Effector memory CD8-positive, alpha-beta T cell (primary cell): ENCODE results near the gene PCDH1.
"Not testable (repeated sequence)": the region's sequence is repeated elsewhere in the genome, so short reads cannot be mapped to it uniquely, and the experiment has no call there.

Experiments used
- ATAC-seq: fragments of 150-1000 bp; cut with Tn5 transposase; replicated peaks from 2 replicates; pipeline ENCODE4 v1.10.0; 2021; ENCODE audit warnings: mild to moderate bottlenecking, moderate library complexity
- DNase-seq, 3 experiments: peaks; one replicate each; pipeline ENCODE4 v3.0.0; 2021
- H3K27ac Mint-ChIP-seq, 2 donors: one replicate each; pipeline ENCODE4 v1.8.0; 2022; ENCODE audit warnings: mild to moderate bottlenecking in 2 of 2, mixed read lengths in 2 of 2, moderate library complexity in 2 of 2
- H3K27me3 Mint-ChIP-seq, 2 donors: one replicate each; pipeline ENCODE4 v1.8.0; 2022; ENCODE audit warnings: mixed read lengths in 2 of 2
- H3K36me3 Mint-ChIP-seq: one replicate; pipeline ENCODE4 v1.8.0; 2022; ENCODE audit warnings: mild to moderate bottlenecking, moderate library complexity, mixed read lengths; ENCODE audit not compliant: insufficient read depth
- H3K4me1 Mint-ChIP-seq, 2 donors: one replicate each; pipeline ENCODE4 v1.8.0; 2022; ENCODE audit warnings: low read depth in 2 of 2, mixed read lengths in 2 of 2
- H3K4me3 Mint-ChIP-seq, 2 donors: one replicate each; pipeline ENCODE4 v1.8.0; 2022; ENCODE audit warnings: mild to moderate bottlenecking in 2 of 2, mixed read lengths in 2 of 2, moderate library complexity in 2 of 2
- H3K9me3 Mint-ChIP-seq, 2 donors: one replicate each; pipeline ENCODE4 v1.8.0; 2022; ENCODE audit warnings: mixed read lengths in 2 of 2

PCDH1 gene

DNA sequence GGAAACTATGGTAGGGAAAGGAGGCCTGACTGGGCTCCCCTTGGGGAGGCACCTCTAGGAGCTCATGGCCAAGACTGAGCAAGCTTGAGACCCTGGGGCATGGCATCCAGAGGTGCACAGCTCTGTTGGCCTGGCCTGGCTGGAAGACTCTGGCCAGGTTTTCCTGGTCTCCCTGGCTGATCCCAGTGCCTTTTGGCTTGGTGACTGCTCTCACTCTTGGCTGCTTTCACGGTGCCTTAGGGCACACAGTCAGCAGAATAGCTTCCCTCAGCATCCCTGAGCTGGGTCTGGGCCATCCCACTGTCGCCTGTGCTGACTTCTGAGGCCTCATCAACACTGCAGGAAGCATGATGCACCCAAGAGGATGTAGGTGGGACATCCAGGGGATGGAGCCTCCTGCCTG lies 32.1 kb upstream of the PCDH1 start:
- H3K9me3 Mint-ChIP-seq = no peaks in the 10 kb centered on the region
- no peaks in the 10 kb centered on the region for H3K36me3 Mint-ChIP-seq
- ATAC-seq = no peak
- no peak for DNase-seq
- no peak overlapping the region for H3K4me3 Mint-ChIP-seq
- H3K27ac Mint-ChIP-seq = no peak overlapping the region
- H3K27me3 Mint-ChIP-seq = peaks cover 32% of the 10 kb centered on the region in 2 donors
- no peaks in the 10 kb centered on the region for H3K4me1 Mint-ChIP-seq

DNA sequence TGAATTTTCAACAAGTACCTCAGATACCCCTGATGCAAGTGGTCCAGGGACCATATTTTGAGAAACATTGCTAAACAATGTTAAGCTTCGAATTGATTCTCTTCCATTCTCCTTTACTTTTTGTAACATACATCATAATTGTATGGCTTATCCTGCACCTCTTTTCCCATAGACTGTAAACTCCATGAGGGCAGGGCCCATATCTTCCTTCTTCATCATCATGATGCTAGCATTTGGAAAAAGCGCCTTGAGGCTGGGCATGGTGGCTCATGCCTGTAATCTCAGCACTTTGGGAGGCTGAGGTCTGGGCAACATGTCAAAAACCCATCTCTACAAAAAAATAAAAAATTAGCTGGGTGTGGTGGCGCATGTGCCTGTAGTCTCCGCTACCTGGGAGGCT lies 31.0 kb upstream of the PCDH1 start:
- H3K27ac Mint-ChIP-seq = no peak overlapping the region
- H3K36me3 Mint-ChIP-seq = no peaks in the 10 kb centered on the region
- no peak overlapping the region for H3K4me3 Mint-ChIP-seq
- no peaks in the 10 kb centered on the region for H3K9me3 Mint-ChIP-seq
- no peaks in the 10 kb centered on the region for H3K4me1 Mint-ChIP-seq
- DNase-seq (no peak), ATAC-seq (no peak)
- peaks cover 26 to 32% of the 10 kb centered on the region in 2 donors for H3K27me3 Mint-ChIP-seq

DNA sequence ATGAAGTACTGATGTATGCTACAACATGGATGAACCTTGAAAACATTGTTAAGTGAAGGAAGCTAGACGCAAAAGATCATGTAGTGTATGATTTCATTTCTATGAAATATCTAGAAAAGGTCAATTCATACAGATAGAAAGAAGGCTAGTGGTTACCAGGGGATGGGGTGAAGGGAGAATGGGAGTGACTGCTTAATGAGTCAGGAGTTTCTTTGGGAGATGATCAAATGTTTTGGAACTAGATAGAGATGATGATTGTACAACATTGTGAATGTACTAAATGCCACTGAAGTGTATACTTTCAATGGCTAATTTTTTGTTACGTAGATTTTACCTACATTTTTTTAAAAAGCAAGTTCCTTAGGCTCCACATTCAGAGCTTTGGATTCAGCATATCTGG lies 30.6 kb upstream of the PCDH1 start:
- Mint-ChIP-seq H3K4me3 (no peak overlapping the region), H3K27me3 (peaks cover 28 to 35% of the 10 kb centered on the region in 2 donors), H3K4me1 (no peaks in the 10 kb centered on the region), H3K27ac (no peak overlapping the region), H3K36me3 (no peaks in the 10 kb centered on the region), H3K9me3 (no peaks in the 10 kb centered on the region)
- no peak for ATAC-seq
- DNase-seq = no peak

DNA sequence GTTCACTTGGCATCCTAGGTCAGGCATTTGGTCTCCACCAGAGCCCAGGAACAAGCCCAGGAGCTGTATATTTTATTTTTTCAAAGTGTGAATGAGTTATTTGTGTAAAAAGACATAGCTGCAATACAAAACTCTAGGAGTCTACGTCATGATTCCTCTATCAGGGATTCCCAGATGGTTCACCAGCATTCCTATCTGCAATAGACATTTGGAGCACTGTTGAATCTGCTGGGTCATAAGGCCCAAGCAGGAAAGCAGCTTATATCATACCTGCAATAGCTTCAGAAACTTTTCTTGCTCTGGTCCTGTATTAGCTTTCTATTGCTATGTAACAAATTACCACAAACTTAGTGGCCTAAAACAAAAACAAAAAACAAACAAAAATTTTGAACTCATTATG lies 28.8 kb upstream of the PCDH1 start:
- no peaks in the 10 kb centered on the region for H3K9me3 Mint-ChIP-seq
- H3K36me3 Mint-ChIP-seq = no peaks in the 10 kb centered on the region
- ATAC-seq = no peak
- H3K27me3 Mint-ChIP-seq = peaks cover 25% of the 10 kb centered on the region in 2 donors
- H3K4me1 Mint-ChIP-seq = no peaks in the 10 kb centered on the region
- no peak overlapping the region for H3K27ac Mint-ChIP-seq
- no peak overlapping the region for H3K4me3 Mint-ChIP-seq
- no peak for DNase-seq

DNA sequence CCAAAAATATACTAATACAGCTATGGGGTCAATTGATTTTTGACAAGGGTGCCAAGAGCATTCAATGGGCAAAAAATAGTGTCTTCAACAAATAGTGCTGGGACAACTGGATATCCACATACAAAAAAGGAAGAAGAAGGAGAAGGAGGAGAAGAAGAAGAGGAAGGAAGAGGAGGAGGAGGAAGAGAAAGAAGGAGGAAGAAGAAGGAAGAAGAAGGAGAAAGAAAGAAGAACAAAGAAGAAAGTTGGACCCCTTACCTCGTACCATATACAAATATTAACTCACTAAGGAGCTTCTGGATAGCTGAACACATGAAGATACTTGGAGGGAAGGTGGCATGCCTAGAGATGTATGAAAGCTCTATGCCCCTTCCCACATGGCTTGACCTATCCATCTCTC lies 28.3 kb upstream of the PCDH1 start:
- DNase-seq = no peak
- H3K27me3 Mint-ChIP-seq = peaks cover 26 to 30% of the 10 kb centered on the region in 2 donors
- no peaks in the 10 kb centered on the region for H3K4me1 Mint-ChIP-seq
- no peak overlapping the region for H3K27ac Mint-ChIP-seq
- H3K9me3 Mint-ChIP-seq = no peaks in the 10 kb centered on the region
- H3K36me3 Mint-ChIP-seq = no peaks in the 10 kb centered on the region
- no peak overlapping the region for H3K4me3 Mint-ChIP-seq
- no peak for ATAC-seq

DNA sequence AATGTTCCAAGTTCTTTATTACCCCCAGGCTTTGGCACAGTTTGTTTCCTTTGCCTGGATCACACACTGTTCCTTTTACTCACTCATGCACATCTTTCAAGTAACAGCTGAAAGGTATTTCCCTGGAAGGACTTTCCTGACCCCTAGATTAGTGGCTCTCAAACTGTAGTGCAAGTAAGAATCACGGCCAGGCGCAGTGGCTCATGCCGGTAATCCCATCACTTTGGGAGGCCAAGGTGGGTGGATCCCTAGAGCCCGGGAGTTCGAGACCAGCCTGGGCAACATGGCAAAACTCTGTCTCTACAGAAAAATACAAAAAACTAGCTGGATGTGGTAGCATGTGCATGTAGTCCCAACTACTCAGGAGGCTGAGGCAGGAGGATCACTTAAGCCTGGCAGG lies 26.3 kb upstream of the PCDH1 start:
- DNase-seq (no peak), ATAC-seq (no peak)
- peaks cover 34% of the 10 kb centered on the region in 2 donors for H3K27me3 Mint-ChIP-seq
- H3K4me3 Mint-ChIP-seq = no peak overlapping the region
- H3K9me3 Mint-ChIP-seq = no peaks in the 10 kb centered on the region
- no peak overlapping the region for H3K27ac Mint-ChIP-seq
- H3K36me3 Mint-ChIP-seq = no peaks in the 10 kb centered on the region
- no peaks in the 10 kb centered on the region for H3K4me1 Mint-ChIP-seq

DNA sequence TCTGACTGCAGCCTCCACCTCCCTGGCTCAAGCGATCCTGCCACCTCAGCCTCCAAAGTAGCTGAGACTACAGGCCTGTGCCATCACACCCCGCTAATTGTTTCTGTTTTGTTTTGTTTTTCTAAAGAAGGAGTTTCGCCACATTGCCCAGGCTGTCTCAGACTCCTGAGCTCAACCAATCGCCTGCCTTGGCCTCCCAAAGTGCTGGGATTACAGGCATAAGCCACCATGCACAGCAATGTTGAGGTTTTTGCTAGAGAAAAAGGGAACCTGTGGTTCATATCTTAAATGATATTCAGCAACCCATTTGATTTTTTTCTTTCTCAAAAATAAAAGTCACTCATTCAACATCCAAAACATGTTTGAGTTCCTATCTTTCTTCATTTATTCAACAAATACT lies 25.1 kb upstream of the PCDH1 start:
- H3K27me3 Mint-ChIP-seq = peaks cover 34 to 47% of the 10 kb centered on the region in 2 donors
- no peaks in the 10 kb centered on the region for H3K36me3 Mint-ChIP-seq
- no peak for DNase-seq
- no peak for ATAC-seq
- H3K27ac Mint-ChIP-seq = no peak overlapping the region
- no peaks in the 10 kb centered on the region for H3K4me1 Mint-ChIP-seq
- H3K4me3 Mint-ChIP-seq = no peak overlapping the region
- H3K9me3 Mint-ChIP-seq = no peaks in the 10 kb centered on the region

DNA sequence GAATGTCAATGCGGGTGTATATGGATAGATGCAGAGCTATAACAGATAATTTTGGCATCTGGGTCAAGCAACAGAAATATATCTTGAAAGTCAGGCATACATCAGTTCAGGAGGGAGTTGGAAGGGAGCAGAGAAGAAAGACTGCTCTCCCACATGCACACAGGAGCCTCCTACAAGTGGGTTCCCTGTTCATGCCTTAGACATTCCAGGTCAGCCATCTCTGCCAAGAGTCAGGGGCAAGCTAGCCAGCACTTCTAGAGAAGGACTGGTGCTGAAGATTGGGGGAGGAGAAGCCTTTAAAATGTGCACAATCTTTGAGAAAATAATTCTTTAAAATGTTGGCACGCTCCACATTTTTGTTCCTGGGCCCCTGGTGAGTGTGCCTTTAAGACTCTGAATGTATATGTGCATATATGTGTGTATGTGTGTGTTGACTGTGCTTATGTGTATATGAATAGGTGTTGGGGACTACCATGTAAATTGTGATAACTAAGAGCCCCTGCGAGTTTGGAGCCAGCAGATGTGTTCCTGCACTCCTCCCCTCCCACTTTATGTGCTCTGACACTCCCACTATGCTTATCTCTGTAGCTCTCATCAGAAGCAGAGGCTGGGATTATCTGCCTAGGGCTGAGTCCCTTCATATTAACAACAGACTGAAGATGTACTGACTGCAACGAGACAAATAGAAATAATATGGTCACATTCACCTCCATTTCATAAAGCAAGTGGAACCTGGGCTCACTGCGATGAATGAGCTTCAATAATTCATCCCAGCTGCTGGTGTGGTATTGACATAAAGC lies 24.0 kb upstream of the PCDH1 start:
- Mint-ChIP-seq H3K4me3 (no peak overlapping the region), H3K27ac (no peak overlapping the region)

DNA sequence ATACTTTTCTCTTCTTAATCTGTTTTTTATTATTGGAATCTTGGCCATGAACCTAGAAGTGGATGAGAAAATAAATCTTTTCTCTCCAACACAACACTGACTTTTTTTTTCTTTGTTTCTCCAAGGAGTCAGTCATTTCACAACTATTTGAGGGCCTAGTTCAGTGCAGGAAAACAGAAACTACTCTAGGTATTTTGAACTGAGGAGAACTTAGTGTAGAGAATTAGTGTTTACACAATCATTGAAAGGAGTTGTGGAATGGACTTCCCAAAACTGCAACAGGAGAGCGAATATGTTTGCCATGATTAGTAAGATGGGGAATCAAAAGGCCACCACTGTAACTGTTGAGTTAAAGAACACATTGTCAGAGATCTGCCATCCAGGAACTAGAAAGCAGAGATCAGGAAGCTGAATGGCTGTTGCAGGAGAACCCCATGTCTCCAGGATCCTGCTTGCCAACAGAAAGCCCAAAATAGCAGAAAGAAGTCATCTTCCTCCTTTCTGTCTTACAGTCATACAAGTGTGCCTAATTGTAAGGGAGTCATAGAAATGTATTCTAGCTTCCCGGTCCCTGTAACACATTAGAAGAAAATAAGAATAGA lies 20.3 kb upstream of the PCDH1 start:
- DNase-seq (no peak), ATAC-seq (no peak)
- Mint-ChIP-seq H3K36me3 (no peaks in the 10 kb centered on the region), H3K27me3 (peaks cover 20 to 66% of the 10 kb centered on the region in 2 donors), H3K9me3 (no peaks in the 10 kb centered on the region), H3K4me3 (no peak overlapping the region), H3K27ac (no peak overlapping the region), H3K4me1 (no peaks in the 10 kb centered on the region)

More for the DNA sequence above, 24.0 kb upstream of the PCDH1 start:
- Mint-ChIP-seq H3K27me3 (peaks cover 35 to 52% of the 10 kb centered on the region in 2 donors), H3K4me1 (no peaks in the 10 kb centered on the region), H3K9me3 (no peaks in the 10 kb centered on the region), H3K36me3 (no peaks in the 10 kb centered on the region)
- ATAC-seq (no peak), DNase-seq (no peak)

DNA sequence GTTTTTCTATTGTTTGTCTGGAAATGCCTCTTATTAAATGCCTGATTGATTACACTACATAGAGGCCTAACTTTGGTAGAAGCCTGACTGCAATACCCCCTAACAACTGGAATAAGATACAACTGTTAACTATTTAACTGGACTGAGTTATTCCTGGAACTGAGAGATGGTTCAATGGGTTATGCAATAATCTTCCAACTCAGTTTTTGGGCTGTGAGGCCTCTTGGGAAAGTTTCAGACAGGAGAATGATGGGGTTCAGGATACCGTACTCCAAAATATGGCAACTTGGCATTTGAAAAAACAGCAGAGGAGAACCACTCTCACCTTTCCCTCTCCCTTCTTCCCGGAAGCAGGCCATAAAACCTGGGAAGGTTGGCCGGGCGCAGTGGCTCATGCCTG lies 19.2 kb upstream of the PCDH1 start:
- Mint-ChIP-seq H3K4me1 (no peaks in the 10 kb centered on the region), H3K27me3 (peaks cover 18 to 59% of the 10 kb centered on the region in 2 donors), H3K9me3 (no peaks in the 10 kb centered on the region), H3K36me3 (no peaks in the 10 kb centered on the region), H3K4me3 (no peak overlapping the region), H3K27ac (no peak overlapping the region)
- DNase-seq (no peak), ATAC-seq (no peak)

DNA sequence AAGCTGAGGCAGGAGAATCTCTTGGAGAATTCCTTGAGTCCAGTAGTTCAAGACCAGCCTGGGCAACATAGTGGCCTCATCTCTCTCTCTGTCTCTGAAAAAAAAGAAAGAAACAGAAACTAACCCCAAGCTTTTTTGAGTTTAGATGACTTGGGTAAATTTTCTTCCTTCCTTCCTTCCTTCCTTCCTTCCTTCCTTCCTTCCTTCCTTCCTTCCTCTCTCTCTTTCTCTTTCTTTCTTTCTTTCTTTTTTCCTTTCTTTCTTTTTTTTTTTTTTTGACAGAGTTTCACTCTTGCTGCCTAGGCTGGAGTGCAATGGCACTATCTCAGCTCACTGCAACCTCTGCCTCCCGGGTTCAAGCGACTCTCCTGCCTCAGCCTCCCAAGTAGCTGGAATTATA lies 12.2 kb upstream of the PCDH1 start:
- not testable (repeated sequence) for H3K4me3 Mint-ChIP-seq, H3K36me3 Mint-ChIP-seq, ATAC-seq, DNase-seq, H3K27ac Mint-ChIP-seq, H3K4me1 Mint-ChIP-seq, H3K9me3 Mint-ChIP-seq
- peaks cover 34 to 51% of the 10 kb centered on the region in 2 donors for H3K27me3 Mint-ChIP-seq

DNA sequence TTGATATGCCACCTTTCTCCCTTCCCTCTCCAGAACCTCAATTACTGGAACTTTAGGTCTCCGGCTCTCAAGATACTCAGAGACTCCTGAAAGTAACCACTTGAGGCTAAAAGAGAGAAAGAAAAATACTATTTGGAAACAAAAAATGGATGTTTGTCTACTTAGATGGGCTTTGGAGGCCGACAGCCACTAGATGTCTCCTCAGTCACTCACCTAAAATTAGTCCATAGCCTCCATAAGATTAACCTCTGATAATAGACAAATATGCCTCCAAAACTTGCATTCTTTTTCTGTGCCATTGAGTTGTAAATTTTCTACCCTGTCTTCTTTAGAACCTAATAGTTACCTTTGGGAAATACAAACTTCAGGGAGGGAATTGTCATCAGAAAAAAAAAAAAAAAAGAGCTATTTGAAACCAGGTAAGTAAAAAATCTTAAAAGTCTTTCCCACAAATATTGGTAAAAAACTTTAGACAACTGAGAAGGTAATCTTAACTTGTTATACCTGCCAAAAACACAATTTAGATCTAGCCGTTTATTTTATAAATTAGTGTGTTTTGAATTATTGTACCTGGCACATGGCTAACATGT lies 11.2 kb upstream of the PCDH1 start:
- ATAC-seq (no peak), DNase-seq (no peak)
- Mint-ChIP-seq H3K4me1 (no peaks in the 10 kb centered on the region), H3K27me3 (peaks cover 45 to 57% of the 10 kb centered on the region in 2 donors), H3K27ac (no peak overlapping the region), H3K9me3 (no peaks in the 10 kb centered on the region), H3K4me3 (no peak overlapping the region), H3K36me3 (peaks cover 2% of the 10 kb centered on the region)

DNA sequence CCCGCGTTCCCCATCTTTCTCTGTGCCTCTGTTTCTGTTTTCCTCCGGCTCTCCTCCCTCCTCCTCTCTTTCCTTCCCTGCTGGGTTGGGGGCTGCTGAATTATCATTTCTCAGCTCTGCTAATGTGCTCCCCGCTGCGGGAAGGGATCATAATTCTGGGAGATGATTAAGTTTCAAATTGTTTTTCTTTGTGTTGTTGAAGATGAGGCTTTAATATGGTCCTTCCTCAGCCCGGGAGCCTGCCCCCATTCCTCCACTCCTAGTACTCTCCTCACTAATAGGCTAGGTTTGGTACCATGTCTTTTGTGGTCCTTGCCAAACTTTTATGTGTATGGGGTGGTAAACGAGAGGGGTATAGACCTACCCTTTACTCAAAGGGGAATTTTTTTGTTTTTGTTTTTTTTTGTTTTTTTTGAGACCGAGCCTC lies 5.7 kb upstream of the PCDH1 start:
- Mint-ChIP-seq H3K4me1 (peaks cover 8 to 14% of the 10 kb centered on the region in 2 donors), H3K36me3 (peaks cover 2% of the 10 kb centered on the region), H3K4me3 (no peak overlapping the region), H3K27ac (no peak overlapping the region), H3K9me3 (no peaks in the 10 kb centered on the region), H3K27me3 (peaks cover 70 to 84% of the 10 kb centered on the region in 2 donors)
- no peak for ATAC-seq
- DNase-seq = no peak
